Fibroblast of skin of back (primary cell): ENCODE measurements around the gene ALLC.
"Not testable (repeated sequence)": the region's sequence is repeated elsewhere in the genome, so short reads cannot be mapped to it uniquely, and the experiment has no call there.

Source experiments
- DNase-seq: peaks from one replicate; pipeline ENCODE4 v3.0.0-alpha.2; 2013

The ALLC gene

DNA sequence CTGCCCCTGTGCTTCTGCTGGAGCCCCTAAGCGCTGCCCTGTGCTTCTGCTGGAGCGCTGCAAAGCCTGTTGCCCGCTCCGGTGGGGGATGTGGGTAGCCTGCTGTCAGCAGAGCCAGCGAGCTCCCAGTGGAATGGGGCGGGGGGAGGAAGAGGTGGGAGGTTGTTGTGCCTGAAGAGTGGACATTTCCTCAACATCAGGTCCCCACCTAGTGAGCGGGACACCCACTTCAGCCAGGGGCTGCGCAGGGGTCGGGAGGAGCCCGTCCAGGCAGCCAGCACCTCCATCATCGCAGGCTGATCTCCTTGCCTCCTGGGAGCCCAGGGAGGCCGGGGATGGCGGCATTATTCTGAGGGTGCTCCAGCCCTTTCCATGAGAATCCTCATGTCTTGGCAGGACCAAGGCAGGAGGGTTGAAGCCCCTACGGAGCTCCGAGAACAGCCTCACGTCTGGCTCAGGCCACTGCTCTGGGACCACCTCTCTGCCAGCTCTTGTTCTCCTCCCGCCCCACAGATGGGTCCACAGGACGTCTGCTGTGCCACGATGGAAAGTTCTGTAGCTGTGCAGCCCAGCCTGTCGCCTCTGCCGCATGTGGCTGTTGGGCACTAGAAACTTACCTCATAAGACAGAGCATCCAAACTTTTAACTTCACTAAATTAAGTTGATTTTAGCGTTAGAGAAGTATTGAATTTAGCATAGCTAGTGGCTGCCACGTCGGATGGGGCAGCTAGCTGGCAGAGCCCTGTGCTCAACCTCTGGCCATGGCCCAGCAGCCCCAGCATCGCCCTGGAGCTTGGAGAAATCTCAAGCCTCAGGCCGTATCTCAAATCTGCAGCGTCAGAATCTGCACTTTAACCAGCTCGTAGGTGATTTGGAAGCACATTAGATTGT is 1.9 kb upstream of the ALLC start:
- DNase-seq: no peak

DNA sequence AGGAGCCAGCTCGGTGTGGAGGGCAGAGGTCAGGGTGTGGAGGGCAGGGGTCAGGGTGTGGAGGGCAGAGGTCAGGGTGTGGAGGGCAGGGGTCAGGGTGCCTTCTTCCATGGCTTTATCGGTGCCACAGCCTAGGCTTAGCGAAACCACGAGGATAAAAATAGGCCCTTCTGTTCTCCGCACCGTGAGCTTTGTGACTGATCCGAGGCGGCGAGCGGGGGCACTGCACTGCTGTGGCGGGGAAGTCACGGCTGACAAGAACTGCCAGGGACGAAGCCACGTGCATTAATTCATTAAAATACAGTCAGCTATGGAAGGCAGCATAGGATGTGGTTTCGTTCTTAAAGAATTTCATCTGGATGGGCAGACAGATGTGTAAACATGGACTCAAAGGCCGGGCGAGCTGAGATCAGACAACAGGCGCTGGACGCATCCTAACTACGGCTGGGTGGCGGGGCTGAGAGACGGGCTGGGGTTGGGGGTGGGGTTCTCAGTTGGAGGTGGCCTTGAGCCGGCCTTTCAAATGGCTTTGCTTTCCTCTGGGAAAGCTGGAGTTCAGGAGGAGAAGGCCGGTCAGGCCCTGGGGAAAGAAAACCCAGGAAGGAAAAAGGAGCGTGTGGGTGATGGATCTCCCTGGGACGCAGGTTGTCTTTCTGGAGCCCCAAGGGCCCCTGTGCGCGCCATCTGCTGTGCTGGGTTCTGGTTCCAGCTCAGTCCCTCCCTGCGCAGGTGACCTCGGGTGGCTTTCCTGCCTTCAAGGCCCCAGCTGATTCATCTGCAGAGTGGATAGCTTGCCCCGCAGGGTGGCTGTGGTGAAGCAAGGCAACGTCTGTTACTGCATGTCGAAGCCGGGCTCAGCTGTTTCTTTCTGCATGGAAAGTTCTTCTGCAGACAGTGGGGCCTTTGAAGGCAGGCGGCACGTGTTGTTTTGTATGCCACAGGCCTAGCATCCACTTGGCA is 958 bp upstream of the ALLC start:
- DNase-seq: peak; percentile 21

DNA sequence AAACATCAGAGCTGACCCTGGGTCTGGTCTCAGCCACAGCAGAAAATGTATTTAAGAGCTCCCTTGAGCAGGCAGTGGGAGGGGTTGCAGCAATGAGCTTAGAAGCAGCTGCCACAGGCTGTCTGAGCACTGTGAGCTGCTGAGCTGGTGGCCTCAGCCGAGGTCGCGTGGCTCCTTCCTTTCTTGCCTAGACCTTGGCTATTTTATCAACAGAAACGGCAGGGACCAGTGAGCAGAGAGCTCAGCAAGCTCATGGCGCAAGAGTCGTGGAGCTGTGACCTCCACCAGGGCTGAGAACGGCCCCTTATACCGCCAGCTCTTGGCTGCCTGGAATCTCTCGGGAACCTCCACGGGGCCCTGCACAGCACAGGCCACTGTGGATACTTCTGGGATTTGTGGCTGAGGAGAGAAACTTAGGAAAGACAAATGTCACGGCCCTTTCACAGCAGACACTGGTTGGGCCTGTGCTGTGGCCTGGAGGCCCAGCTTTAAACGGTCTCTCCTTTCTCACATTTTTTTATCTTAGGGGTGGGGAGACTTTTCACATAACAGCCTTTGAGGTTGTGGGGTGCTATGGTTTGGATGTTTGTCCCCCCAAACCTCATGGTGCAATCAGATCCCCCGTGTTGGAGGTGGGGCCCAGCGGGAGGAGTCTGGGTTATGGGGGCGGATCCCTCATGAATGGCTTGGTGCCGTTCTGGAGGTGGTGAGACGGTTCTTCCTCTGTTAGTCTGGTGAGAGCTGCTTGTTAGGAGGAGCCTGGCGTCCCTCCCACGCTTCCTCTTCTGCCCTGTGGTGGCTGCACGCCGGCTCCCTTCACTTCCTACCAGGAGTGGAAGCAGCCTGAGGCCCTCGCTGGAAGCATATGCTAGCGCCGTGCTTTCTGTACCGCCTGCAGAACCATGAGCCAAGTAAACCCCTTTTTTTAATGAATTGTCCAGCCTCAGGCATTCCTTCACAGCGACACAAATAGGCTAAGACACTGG is 1.7 kb downstream of the ALLC start:
- DNase-seq: no peak

DNA sequence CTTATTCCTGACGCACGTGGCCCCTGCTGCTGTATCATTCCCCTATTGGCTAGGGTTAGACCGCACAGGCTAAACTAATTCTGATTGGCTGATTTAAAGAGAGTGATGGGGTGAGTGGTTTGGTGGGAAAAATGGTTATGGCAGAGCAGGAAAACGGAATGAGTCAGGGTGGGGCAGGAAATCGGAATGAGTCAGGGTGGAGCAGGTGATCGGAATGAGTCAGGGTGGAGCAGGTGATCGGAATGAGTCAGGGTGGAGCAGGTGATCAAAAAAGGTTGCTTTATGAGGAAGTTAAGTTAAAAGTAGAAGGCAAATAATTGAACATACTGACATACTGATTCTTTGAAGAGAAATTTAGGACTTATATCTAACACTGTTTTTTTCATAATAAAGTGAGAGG is 2.6 kb downstream of the ALLC start:
- not testable (repeated sequence) for DNase-seq

DNA sequence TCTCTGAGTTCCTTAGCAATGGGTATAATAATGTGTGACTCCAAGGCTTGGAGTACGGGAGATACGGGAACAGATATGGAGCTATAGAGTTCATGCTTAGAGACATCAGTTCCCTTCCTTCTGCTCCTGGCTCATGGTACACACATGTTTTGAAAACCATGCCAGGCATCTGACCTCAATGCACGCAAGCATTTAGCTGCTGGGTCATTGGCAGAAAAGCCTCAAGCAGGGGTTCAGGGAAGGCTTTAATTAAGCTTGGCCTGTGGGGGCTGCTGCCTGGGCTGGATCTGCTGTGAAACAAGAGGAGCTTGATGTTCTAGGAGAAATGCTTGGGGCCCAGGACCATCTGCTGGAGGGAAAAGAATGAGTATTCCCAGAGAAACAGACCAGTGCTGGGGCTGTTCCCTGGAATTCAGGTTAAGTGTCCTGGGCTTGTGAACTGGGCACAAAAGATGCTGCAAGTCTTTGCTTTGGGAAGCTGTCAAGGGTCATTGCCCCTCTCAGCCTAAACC is 3.2 kb downstream of the ALLC start:
- no peak for DNase-seq

DNA sequence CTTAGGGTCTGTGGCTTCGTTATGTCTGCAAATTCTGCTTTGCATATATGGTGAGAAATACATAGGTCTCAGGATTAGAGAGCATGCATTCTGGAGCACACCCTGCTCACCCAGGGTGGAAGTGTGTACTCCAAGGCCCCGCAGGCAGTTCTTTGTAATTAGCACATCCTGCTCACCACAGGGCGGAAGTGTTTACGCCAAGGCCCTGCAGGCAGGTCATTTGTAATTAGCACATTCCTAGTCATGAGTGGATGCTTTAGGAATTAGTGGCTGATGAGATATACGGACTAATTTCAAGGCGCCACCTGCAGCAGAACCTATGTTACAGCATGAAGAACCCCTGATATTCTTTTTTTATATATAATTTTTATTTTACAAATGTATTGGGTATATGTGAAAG is 4.2 kb downstream of the ALLC start:
- DNase-seq: no peak

DNA sequence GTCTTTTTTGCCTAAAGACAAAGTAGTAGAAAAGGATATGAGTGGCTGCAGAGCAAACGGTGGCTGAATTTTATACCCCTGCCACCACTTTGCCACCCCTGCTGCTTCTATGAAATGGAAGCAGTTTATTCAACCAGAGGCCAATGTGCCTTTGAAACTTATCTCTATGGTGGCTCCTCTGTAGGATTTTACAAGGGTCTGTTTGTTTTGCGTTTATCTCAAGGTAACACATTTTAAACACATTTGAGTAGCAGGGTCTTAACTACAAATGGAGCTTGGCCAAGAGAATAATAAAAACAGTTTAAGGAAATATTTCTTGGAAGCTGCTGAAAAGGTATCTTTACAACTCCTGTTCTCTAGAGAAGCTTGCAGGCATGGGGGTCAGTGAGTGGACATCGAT is 6.1 kb downstream of the ALLC start:
- DNase-seq: no peak

DNA sequence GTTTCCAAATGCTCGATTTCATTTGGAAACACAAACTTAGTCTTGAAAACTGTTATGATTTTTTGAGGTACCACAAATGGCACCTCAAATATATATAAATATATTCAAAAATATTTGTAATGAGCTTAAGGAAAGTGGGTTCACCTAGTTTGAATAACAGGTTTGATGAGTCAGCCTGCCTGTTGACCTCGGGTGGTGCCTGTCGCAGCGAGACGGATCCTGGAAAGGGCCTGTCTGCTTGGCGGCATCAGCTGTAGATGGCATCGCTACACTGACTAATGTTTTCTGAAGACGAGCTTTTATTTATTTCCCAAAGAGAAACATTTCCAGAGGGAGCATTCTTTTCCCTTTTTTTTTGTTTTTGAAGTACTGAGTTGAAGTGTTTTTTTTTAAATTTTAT is 6.9 kb downstream of the ALLC start:
- DNase-seq: no peak

DNA sequence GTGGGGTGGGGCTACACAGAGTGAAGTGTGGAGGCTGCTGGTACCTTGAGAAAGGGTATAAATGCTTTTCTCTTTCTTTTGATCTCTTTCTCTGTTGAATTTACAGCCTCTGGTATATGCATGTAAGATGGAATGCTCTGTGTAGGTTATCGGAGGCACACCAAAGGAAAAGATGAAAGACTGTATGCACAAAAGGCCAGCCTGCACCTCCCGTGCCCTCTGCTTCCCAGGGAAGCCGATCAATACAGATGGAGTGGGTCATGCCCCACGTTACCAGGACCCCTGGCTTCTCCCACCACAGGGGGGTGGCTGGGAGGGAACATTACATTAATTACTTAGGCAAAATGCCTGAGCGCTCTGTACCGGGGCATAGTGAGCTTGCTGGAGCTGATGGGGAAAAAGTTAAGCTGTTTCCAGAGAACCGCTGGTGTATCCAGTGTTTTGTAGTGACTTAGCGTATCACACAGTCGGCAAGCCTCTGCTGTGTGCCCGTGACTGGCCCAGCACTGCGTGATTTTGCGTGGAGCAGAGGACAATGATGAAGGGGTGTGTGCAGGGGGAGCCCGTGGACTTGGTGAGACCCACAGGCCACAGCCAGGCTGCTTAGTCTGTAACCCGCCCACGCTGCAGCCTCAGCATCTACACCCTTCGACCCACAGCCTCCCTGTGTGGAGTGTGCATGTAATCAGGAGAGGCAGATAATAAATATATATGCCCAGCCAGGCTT is 8.0 kb downstream of the ALLC start:
- DNase-seq: no peak

DNA sequence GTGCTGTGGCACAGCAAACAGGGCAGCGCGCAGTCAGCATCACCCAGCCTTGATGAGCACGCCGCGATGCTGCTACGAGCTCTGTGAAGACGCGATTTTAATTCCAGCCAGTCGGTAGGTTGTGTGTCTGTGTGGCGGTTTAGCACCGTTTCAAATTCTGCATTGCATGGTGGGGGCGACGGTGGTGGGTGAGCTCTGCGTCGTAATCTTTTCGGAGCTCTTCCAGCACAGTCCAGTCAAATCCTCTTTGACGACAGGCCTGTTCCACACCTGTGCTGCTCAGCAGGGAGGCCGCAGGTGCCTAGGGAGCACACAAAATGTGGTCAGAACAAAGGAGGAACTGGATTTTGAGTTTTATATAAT is 8.6 kb downstream of the ALLC start:
- no peak for DNase-seq

DNA sequence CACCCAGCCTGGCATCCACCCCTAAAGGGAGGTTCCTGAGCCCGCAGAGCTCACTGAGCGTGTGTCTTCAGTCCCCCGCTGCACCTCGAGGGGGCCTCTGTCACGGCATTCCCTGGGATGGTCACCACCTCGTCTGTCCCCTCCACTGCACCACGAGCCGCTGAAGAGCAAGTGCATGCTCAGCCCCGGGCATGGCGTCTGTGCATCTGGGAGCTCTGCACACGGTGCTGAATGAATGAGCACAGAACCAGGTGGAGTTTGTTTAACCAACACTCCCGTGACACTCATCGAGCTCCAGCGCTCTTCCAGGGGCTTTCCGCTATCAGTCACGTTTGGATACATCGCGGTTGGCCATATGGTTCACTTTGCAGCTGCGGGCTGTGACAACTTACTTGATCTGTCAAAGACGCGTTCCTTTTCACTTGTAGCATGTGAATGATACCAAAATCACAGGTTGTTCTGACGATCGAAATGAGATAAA is 9.2 kb downstream of the ALLC start:
- DNase-seq: no peak

- no peak for DNase-seq
These were observed 11.7 kb downstream of the ALLC start for GRCh38 chr2:3669656-3670055.

DNA sequence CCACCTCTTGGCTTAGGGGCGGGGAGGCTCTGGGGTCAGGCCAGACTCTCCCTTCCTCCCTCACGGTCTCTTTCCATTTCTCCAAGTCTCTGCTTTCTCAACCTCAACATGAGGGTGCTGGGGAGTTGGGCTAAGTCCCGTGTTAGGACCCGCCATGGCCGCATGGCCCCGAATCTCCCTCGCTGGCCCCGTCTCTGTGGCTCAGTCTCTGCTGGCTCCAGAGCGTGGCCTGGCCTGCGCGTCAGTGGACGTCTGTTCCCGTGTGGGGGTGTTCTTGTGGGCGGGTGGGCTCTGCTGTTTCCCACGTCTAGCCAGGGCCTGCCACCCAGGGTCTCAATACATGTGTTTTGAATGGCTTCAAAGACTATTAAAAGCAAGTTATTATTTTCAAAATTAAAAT is 12.4 kb downstream of the ALLC start:
- DNase-seq: no peak

GRCh38 chr2:3670941-3671340 is 12.9 kb downstream of the ALLC start:
- DNase-seq: no peak

DNA sequence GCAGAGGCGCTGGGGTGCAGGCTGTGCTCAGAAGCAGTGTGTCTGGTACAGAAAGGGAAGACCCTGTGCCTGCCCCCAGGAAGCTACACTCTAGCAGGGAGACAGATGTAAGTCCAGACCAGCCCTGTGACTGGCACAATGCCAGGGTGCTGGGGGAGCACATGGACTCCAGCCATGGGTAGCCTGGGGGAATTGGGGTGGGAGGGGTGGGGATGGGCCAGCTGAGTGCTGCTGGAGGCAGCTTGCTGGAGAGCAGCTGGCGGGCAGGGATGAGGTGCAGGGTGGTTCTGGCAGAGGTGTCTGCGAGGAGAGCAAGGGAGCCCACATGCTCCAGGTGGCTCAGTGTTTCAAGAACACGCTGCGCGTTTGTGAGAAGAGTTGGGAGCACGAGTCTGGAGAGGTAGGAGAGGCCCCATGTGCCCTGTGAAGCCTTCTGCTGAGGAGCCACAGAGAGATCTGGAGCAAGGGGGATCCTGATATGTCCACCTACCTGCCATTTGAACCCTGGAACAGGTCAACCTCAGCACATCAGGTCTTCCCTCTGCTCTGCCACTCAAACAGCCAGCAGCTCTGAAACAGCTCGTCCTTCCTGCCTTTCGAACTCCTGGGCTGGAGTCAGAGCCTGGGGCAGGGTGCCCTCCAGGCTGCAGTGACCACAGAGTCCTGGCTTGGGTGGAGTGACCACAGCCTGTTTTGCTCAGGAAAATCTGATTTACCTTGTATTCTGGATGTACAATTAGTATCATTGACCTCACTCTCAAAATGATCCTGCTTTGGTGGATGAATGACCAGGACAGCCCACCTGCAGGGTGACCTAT is 15.1 kb downstream of the ALLC start:
- DNase-seq: no peak

DNA sequence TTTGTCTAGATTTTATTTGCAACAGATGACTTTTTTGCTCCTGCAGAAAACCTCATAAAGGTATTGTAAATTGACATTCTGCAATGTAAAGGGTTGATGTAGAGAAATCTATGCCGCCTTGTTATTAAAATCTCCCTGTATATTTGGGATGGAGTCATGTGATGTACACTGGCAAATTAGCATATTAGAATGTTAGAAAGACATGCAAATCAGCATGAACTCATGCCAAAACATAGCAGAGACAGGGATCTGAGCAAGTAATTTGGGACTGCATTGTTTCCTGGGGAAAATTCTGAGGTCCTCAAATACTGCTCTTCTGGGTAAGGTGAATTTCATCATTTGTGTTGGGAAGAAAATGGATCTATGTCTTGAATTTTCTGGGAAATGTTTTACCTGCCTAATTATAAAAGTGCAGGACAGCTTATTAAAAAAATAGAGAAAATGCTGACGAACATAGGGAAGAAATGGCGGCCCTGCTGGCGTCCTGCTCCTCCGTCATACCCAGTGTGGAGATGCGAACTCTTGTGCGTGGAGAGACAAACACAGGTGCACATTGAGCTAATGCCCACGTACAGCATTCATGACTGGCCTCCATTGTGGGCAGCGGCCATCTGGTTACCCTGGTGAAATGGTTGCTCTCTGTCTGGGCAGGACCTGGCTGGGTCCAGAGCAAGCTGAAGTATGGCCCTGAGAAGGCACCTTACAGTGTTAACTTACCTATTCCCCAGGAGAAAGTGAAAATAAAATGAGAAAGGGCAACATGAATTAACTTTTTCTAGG is 16.3 kb downstream of the ALLC start:
- DNase-seq: no peak

DNA sequence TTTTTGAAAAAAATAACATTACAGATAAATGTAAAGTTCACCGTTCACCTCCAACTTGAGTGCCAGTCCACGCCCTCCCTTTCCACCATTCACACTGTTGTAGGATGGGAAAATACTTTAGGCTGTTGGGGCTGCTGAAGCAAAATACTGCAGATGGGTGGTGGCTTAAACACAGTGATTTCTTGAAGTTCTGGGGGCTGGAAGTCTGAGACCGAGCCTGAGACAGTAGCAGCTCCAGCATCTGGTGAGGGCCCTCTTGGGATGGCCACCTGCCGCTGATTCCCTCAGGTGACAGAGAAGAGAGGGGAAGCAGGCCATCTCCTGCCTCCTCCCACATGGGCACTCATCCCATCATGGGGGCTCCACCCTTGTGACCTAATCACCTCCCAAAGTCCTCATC is 17.7 kb downstream of the ALLC start:
- DNase-seq: no peak

DNA sequence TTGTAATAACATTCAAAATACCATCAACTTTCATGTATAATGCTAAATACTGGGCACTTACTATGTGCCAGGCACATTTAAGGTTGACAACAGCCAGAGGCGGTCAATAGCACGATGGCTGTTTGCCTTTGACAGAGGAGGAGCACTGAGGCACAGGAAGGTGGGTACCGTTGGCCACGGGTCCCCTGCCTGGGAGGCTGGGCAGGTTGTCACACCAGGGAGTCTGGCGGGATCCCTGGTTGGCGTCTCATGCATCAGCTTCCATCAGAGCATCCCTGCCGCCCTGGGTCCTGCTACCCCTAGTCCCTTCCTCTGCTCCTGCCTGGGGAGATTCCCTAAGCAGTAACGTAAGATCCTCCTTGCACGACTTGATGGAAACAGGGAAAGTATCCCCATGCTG is 19.4 kb downstream of the ALLC start:
- DNase-seq: no peak

GRCh38 chr2:3678212-3678611 is 20.2 kb downstream of the ALLC start:
- DNase-seq: no peak

- no peak for DNase-seq
These were observed 21.2 kb downstream of the ALLC start for GRCh38 chr2:3679180-3679579.
